Measurements from ENCODE around the gene DAAM1. TPM values are rescaled to one million over a fixed set of nuclear protein-coding genes. Genes with fewer than 3 reads are reported as not detected.

DAAM1 gene
- total RNA-seq, 1 experiment from 2014 or later = 35.3 TPM

DNA sequence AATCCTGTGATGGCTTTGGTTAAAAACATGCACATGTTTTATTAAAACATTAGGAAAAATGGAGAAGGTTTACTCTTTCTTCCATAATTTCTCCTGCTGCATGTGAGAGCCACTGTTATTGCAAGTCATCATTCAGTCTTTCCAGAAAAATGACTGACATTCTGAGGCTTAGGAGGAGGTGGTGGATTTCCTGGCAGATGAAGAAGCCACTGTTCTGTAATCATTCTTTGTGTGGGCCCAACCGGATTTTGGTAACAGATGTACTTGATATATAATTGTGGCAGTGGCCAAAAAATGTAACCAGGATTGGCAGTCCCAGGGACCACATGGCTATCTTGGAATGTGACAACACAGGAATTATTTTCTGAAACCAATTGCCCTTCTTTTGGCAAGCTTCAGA, 120.2 kb downstream of the DAAM1 start:
- BruUV-seq (replicated peaks) = no TSS peak
- peaks cover 43% of the 10 kb centered on the region for H3K4me1 ChIP-seq
- Mint-ChIP-seq H3K27me3 (ENCODE audit: insufficient read depth, unreplicated experiment) (no peaks in the 10 kb centered on the region), H3K36me3 (ENCODE audit: insufficient read depth, unreplicated experiment) (peaks cover 6% of the 10 kb centered on the region), H3K4me1 (ENCODE audit: low read depth, unreplicated experiment) (peaks cover 39% of the 10 kb centered on the region), H3K4me3 (ENCODE audit: unreplicated experiment) (no peak overlapping the region), H3K9me3 (ENCODE audit: unreplicated experiment) (no peaks in the 10 kb centered on the region), H3K27ac (ENCODE audit: unreplicated experiment) (no peak overlapping the region)
- intact Hi-C loops (cut with micrococcal nuclease; ENCODE audit: unreplicated experiment) = no loop called here
- DNase-seq = no peak
- TF ChIP-seq, protein P1, sequence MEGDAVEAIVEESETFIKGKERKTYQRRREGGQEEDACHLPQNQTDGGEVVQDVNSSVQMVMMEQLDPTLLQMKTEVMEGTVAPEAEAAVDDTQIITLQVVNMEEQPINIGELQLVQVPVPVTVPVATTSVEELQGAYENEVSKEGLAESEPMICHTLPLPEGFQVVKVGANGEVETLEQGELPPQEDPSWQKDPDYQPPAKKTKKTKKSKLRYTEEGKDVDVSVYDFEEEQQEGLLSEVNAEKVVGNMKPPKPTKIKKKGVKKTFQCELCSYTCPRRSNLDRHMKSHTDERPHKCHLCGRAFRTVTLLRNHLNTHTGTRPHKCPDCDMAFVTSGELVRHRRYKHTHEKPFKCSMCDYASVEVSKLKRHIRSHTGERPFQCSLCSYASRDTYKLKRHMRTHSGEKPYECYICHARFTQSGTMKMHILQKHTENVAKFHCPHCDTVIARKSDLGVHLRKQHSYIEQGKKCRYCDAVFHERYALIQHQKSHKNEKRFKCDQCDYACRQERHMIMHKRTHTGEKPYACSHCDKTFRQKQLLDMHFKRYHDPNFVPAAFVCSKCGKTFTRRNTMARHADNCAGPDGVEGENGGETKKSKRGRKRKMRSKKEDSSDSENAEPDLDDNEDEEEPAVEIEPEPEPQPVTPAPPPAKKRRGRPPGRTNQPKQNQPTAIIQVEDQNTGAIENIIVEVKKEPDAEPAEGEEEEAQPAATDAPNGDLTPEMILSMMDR (IDR thresholded peaks at IDR 0.05; ENCODE audit: insufficient read depth in 1 of 2, low read depth in 1 of 2, low read length in 1 of 2, severe bottlenecking in 1 of 2, unreplicated experiment in 1 of 2) = no peak
- H3K27me3 ChIP-seq (replicated peaks; ENCODE audit: control insufficient read depth, insufficient read depth, low read length) = no peaks in the 10 kb centered on the region
- CTCF ChIA-PET = no interaction called here
- H3K36me3 ChIP-seq (ENCODE audit: control insufficient read depth, insufficient read depth, low read length) = no peaks in the 10 kb centered on the region
- H3K9me3 ChIP-seq = no peaks in the 10 kb centered on the region
- POLR2A ChIA-PET = no interaction called here
- no peak overlapping the region for H3K4me3 ChIP-seq (ENCODE audit: low read depth, low read length)

DNA sequence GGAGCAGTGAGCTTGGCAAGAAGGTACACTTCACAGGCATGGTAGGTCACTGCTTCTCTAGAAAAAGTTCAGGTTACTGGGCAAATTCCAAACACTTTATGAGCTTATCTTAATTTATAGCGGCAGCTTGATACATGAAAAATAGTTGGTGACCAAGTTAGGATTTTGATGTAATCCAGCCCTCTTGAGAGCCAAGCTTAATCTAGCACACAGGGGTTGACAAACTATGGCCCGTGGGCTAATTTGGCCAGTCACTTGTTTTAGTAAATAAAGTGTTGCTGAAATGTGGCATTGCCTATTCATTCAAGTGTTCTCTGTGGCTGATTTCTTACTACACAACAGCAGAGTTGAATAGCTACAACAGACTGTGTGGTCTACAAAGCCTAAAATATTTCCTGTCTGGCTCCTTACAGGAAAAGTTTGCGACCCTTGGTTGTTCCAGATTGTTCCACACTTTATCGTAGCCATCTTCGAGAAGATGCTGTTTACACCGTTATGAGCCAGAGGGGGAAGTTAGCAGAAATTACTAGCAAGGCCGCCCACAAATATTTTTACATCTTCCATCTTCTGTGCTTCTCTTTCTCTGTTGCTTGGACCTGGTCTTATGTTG, 120.9 kb downstream of the DAAM1 start:
- BruUV-seq (replicated peaks) = no TSS peak
- CTCF ChIA-PET = no interaction called here
- peaks cover 6% of the 10 kb centered on the region for H3K36me3 Mint-ChIP-seq (ENCODE audit: insufficient read depth, unreplicated experiment)
- DNase-seq = no peak
- H3K27ac Mint-ChIP-seq (ENCODE audit: unreplicated experiment) = no peak overlapping the region
- H3K27me3 Mint-ChIP-seq (ENCODE audit: insufficient read depth, unreplicated experiment) = no peaks in the 10 kb centered on the region
- no peaks in the 10 kb centered on the region for H3K9me3 ChIP-seq
- H3K4me3 ChIP-seq (ENCODE audit: low read depth, low read length) = no peak overlapping the region
- POLR2A ChIA-PET = no interaction called here
- H3K36me3 ChIP-seq (ENCODE audit: control insufficient read depth, insufficient read depth, low read length) = no peaks in the 10 kb centered on the region
- H3K4me3 Mint-ChIP-seq (ENCODE audit: unreplicated experiment) = no peak overlapping the region
- H3K4me1 ChIP-seq = peaks cover 39% of the 10 kb centered on the region
- TF ChIP-seq, protein P1 (IDR thresholded peaks at IDR 0.05; ENCODE audit: insufficient read depth in 1 of 2, low read depth in 1 of 2, low read length in 1 of 2, severe bottlenecking in 1 of 2, unreplicated experiment in 1 of 2) = no peak
- H3K4me1 Mint-ChIP-seq (ENCODE audit: low read depth, unreplicated experiment) = peaks cover 39% of the 10 kb centered on the region
- H3K27me3 ChIP-seq (replicated peaks; ENCODE audit: control insufficient read depth, insufficient read depth, low read length) = no peaks in the 10 kb centered on the region
- H3K9me3 Mint-ChIP-seq (ENCODE audit: unreplicated experiment) = no peaks in the 10 kb centered on the region
- intact Hi-C loops (cut with micrococcal nuclease; ENCODE audit: unreplicated experiment) = no loop called here

DNA sequence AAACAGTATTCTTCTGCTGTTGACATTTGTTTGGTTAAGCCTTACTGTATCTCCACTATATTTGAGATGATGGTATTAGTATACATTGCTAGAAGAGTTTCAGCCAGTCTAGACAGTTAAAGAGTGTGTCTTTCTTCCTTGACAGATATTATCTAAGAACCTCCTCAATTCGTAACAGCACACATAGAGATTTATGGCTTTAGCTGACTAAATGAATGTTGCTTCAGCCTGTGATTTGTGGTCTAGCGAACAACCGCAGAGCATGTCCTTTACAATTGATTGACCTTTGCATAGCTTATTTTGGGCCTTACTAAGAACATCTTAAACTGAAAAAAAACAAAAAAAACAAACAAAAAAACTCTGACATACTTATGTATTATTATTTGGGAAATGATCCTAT, 122.2 kb downstream of the DAAM1 start:
- Mint-ChIP-seq H3K4me3 (ENCODE audit: unreplicated experiment) (no peak overlapping the region), H3K36me3 (ENCODE audit: insufficient read depth, unreplicated experiment) (peaks cover 3% of the 10 kb centered on the region), H3K27me3 (ENCODE audit: insufficient read depth, unreplicated experiment) (no peaks in the 10 kb centered on the region), H3K27ac (ENCODE audit: unreplicated experiment) (no peak overlapping the region), H3K4me1 (ENCODE audit: low read depth, unreplicated experiment) (peaks cover 27% of the 10 kb centered on the region), H3K9me3 (ENCODE audit: unreplicated experiment) (no peaks in the 10 kb centered on the region)
- no TSS peak for BruUV-seq (replicated peaks)
- DNase-seq = no peak
- Histone ChIP-seq H3K9me3 (no peaks in the 10 kb centered on the region), H3K36me3 (ENCODE audit: control insufficient read depth, insufficient read depth, low read length) (no peaks in the 10 kb centered on the region), H3K4me1 (peaks cover 35% of the 10 kb centered on the region), H3K27me3 (replicated peaks; ENCODE audit: control insufficient read depth, insufficient read depth, low read length) (no peaks in the 10 kb centered on the region), H3K4me3 (ENCODE audit: low read depth, low read length) (no peak overlapping the region)
- intact Hi-C loops (cut with micrococcal nuclease; ENCODE audit: unreplicated experiment) = loop anchor here (5.0 kb wide), 1 partner anchor 183 kb away; no protein-coding TSS in a partner anchor
- CTCF ChIA-PET = no interaction called here
- TF ChIP-seq, protein P1 (IDR thresholded peaks at IDR 0.05; ENCODE audit: insufficient read depth in 1 of 2, low read depth in 1 of 2, low read length in 1 of 2, severe bottlenecking in 1 of 2, unreplicated experiment in 1 of 2) = no peak
- POLR2A ChIA-PET = no interaction called here
